KMS-11 (cell line): Measurements from ENCODE around the gene FH.

Source experiments
- H2AFZ ChIP-seq: fragments of 200-600 bp; sonication (generic); 2 replicates; pipeline ENCODE4 v1.6.1; 2016; ENCODE audit warnings: antibody characterized with exemption, mixed run types, low read depth
- H3K27ac ChIP-seq: fragments of 200-600 bp; sonication (generic); 2 replicates; pipeline ENCODE4 v1.6.1; 2016; ENCODE audit warnings: mild to moderate bottlenecking, mixed run types
- H3K27me3 ChIP-seq: fragments of 200-600 bp; sonication (generic); 2 replicates; pipeline ENCODE4 v1.6.1; 2017; ENCODE audit warnings: mild to moderate bottlenecking, low read depth, mixed run types, moderate library complexity; ENCODE audit not compliant: insufficient read depth
- H3K36me3 ChIP-seq: fragments of 200-600 bp; sonication (generic); 2 replicates; pipeline ENCODE4 v1.6.1; 2017; ENCODE audit warnings: mild to moderate bottlenecking, mixed run types; ENCODE audit not compliant: insufficient read depth
- H3K4me1 ChIP-seq: fragments of 200-600 bp; sonication (generic); 2 replicates; pipeline ENCODE4 v1.6.1; 2016; ENCODE audit warnings: mild to moderate bottlenecking, low read depth, mixed run types; ENCODE audit not compliant: poor library complexity, severe bottlenecking
- H3K4me2 ChIP-seq: fragments of 200-600 bp; sonication (generic); 2 replicates; pipeline ENCODE4 v1.7.0; 2016; ENCODE audit warnings: mild to moderate bottlenecking, mixed run types
- H3K4me3 ChIP-seq: fragments of 200-600 bp; sonication (generic); IDR thresholded peaks from 2 replicates; pipeline ENCODE4 v1.6.1; 2017; ENCODE audit warnings: low read depth, low read length, mixed read lengths; ENCODE audit not compliant: insufficient read depth
- H3K79me2 ChIP-seq: fragments of 200-600 bp; sonication (generic); 2 replicates; pipeline ENCODE4 v1.6.1; 2016; ENCODE audit warnings: low read depth, mixed run types; ENCODE audit not compliant: insufficient read depth
- H3K9ac ChIP-seq: fragments of 200-600 bp; sonication (generic); 2 replicates; pipeline ENCODE4 v1.6.1; 2016; ENCODE audit warnings: mild to moderate bottlenecking, mixed run types
- H4K20me1 ChIP-seq: fragments of 200-600 bp; sonication (generic); 2 replicates; pipeline ENCODE4 v1.6.1; 2016; ENCODE audit warnings: mild to moderate bottlenecking, mixed run types; ENCODE audit not compliant: insufficient read depth
- TF ChIP-seq, protein P1 (sequence below): fragments of 200-600 bp; sonication (generic); conservative IDR thresholded peaks from 2 replicates; pipeline ENCODE4 v1.6.1; 2017; ENCODE audit warnings: low read depth, mild to moderate bottlenecking, antibody characterized with exemption, low read length, moderate library complexity, mixed read lengths

Gene FH

DNA sequence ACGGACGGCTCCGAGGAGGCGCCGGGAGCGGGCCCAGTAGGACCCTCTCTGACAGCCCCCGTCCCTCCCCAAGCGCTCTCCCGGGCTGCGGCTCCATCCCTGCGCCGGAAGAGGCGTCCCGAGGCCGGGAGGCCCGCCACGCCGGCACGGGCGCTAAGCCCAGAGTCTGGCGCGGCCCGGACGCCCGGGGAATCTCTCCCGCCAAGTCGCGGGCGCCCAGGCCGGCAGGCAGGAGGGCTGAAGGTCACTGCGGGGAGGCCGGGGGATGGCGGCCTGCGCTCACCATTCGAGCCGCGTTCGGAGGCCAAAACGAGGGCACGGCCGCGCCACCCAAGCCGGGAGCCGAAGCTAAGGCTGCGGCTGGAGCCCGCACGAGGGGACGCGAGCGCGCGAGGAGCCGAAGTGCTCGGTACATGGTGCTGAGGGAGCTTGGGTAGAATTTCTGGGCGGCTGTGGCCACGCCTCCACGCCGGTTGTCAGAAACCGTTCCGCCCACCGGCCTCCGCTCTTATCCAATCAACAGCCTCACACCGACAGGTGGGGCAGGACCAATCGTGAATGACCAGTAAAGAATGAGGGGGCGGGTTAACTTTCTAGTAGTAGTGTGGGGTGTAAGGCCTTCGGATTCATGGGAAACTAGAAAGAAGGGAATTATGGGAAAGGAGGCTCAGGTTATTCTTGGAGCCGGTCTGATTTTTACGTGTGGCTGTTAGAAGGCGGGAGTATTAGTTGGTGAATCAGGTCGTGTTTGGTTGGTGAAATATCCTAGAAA, at the start of gene FH:
Gene FH (minus strand): TSS at position 448 of the 772 bp plus-strand sequence. CDS start 33 bp downstream, at position 415.
- H3K9ac ChIP-seq, result peak within 1 kb of the TSS; percentile 85
- peak within 1 kb of the TSS; percentile 76 for H3K27ac ChIP-seq
- H3K36me3 ChIP-seq, result no peaks in the 10 kb centered on the region; the same call in 1 of the 2 replicates
- H3K4me1 ChIP-seq, result peaks cover 42% of the 10 kb centered on the region
- TF ChIP-seq, protein P1, sequence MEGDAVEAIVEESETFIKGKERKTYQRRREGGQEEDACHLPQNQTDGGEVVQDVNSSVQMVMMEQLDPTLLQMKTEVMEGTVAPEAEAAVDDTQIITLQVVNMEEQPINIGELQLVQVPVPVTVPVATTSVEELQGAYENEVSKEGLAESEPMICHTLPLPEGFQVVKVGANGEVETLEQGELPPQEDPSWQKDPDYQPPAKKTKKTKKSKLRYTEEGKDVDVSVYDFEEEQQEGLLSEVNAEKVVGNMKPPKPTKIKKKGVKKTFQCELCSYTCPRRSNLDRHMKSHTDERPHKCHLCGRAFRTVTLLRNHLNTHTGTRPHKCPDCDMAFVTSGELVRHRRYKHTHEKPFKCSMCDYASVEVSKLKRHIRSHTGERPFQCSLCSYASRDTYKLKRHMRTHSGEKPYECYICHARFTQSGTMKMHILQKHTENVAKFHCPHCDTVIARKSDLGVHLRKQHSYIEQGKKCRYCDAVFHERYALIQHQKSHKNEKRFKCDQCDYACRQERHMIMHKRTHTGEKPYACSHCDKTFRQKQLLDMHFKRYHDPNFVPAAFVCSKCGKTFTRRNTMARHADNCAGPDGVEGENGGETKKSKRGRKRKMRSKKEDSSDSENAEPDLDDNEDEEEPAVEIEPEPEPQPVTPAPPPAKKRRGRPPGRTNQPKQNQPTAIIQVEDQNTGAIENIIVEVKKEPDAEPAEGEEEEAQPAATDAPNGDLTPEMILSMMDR, result no peak
- no peaks in the 10 kb centered on the region; the same call in 1 of the 2 replicates for H4K20me1 ChIP-seq
- peaks cover 49% of the 10 kb centered on the region for H3K79me2 ChIP-seq
- H3K27me3 ChIP-seq, result no peaks in the 10 kb centered on the region
- H3K4me2 ChIP-seq, result peak within 1 kb of the TSS; percentile 85
- peak within 1 kb of the TSS; percentile 68 for H2AFZ ChIP-seq
- H3K4me3 ChIP-seq, result peak within 1 kb of the TSS; percentile 74

DNA sequence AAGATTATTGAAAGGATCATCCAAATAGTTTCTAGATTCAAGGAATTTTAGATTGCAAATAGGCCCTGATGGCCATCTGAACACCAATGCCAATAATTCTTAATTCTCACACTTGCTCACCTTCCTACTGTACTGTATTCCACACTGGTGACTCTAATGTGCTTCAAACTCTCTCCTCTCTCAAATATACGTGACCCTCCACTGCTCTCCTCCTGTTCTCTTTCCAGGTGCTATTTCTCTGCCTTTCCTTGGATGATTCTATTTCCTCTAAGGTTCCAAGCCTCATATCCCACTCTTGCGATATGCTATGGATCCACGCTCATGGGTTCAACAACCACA, 41.3 kb upstream of the FH start:
- Histone ChIP-seq H3K36me3 (no peaks in the 10 kb centered on the region), H3K4me1 (no peaks in the 10 kb centered on the region), H3K4me2 (no peak overlapping the region), H4K20me1 (no peaks in the 10 kb centered on the region), H3K27ac (no peak overlapping the region), H3K79me2 (no peaks in the 10 kb centered on the region), H3K4me3 (no peak overlapping the region), H2AFZ (no peak overlapping the region), H3K9ac (no peak overlapping the region), H3K27me3 (no peaks in the 10 kb centered on the region)
- TF ChIP-seq, protein P1, result no peak

DNA sequence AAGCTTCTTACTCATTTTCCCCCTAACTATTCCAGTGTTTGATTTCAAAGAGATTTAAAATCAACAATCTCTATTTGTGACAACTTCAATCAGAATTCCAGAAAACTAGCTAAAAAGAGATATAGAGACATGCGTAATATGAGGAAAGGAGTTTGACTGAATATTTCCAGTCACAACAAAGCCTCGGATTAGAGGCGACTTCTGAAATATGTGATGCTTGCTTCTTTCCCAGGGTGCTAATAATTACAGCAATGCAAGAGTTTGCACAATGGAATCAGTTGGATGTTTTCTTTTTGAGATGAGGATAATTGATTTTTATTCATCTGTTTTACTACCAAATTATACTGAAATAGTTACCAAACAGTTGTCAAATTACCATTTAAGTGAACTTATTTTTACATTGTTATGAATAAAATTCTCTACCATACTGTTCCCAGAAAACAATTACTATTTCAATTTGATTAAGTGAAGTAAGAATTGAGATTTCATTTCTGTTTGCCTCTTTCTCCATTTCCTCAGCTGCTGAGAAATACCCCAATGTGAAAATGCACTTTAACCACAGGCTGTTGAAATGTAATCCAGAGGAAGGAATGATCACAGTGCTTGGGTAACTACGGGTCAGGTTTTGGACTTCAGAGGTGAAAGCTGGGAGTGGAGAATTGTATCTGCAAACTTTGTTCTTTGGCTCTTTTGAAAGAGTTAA, 40.7 kb upstream of the FH start:
- Histone ChIP-seq H3K4me3 (no peak overlapping the region), H3K79me2 (no peaks in the 10 kb centered on the region), H3K27me3 (no peaks in the 10 kb centered on the region), H2AFZ (no peak overlapping the region), H3K4me2 (no peak overlapping the region), H4K20me1 (no peaks in the 10 kb centered on the region), H3K9ac (no peak overlapping the region), H3K4me1 (no peaks in the 10 kb centered on the region), H3K36me3 (no peaks in the 10 kb centered on the region), H3K27ac (no peak overlapping the region)
- TF ChIP-seq, protein P1, result no peak

DNA sequence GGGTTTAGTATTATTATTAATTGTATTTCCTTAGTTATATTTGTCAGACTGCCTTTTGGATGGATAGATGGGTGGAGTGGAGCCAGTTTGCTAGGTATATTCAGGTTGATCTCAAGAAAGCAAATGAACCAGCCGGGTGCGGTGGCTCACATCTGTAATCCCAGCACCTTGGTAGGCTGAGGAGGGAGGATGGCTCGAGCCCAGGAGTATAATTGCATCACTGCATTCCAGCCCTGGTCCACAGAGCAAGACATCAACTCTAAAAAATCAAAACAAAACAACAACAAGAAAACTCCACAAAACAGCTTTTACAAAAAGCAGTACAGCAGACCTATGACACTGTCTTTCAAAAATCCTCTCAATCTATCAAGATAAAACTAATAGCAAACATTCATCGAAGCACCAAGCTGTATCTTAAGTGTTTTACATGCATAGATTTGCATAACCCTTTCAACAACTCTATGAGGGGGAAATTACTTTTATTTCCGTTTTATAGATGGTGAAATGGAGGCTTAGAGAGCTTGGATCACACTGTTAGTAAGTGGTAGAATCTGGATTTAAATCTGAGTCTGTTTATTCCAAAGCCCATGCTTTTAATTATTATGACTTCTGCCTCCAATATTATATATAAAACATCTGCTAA, 38.1 kb upstream of the FH start:
- no peaks in the 10 kb centered on the region for H3K79me2 ChIP-seq
- TF ChIP-seq, protein P1, result no peak
- H2AFZ ChIP-seq, result no peak overlapping the region
- H3K4me2 ChIP-seq, result no peak overlapping the region
- no peaks in the 10 kb centered on the region for H3K4me1 ChIP-seq
- no peak overlapping the region for H3K4me3 ChIP-seq
- no peaks in the 10 kb centered on the region for H3K27me3 ChIP-seq
- H3K36me3 ChIP-seq, result no peaks in the 10 kb centered on the region
- H3K27ac ChIP-seq, result no peak overlapping the region
- H4K20me1 ChIP-seq, result no peaks in the 10 kb centered on the region
- no peak overlapping the region for H3K9ac ChIP-seq
